ENCODE results near the gene PMEPA1. TPM values are rescaled to one million over a fixed set of nuclear protein-coding genes. Genes with fewer than 3 reads are reported as not detected.

Gene PMEPA1
- total RNA-seq, 1 donor from 2014 or later, result 26.9 TPM

DNA sequence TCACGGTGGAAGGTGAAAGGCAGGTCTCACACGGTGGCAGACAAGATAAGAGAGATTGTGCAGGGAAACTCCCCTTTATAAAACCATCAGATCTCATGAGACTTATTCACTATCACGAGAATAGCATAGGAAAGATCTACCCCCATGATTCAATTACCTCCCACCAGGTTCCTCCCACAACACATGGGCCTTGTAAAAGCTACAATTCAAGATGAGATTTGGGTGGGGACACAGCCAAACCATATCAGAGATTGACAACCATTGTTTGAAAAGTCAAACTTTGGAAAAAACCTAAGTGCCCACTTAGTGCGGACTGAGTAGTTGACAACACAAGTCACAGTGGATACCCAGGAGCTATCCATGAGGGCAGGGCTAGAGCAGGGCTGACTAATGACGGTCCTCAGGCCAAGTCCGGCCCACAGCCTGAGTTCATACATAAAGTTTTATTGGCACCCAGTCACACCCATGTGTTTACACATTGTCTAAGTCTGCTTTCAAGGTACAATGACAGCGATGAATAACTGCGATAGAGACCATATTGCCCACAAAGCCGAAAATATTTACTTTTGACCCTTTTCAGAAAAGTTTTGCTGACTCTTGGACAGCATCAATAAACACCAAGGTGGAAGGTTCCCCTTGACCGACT lies 33.8 kb upstream of the PMEPA1 start:
- DNase-seq, result no peak
- ATAC-seq, result no peak
- H3K9me3 ChIP-seq, result no peaks in the 10 kb centered on the region
- intact Hi-C loops (cut with DNase I), result no loop called here
- TF ChIP-seq, protein P1, sequence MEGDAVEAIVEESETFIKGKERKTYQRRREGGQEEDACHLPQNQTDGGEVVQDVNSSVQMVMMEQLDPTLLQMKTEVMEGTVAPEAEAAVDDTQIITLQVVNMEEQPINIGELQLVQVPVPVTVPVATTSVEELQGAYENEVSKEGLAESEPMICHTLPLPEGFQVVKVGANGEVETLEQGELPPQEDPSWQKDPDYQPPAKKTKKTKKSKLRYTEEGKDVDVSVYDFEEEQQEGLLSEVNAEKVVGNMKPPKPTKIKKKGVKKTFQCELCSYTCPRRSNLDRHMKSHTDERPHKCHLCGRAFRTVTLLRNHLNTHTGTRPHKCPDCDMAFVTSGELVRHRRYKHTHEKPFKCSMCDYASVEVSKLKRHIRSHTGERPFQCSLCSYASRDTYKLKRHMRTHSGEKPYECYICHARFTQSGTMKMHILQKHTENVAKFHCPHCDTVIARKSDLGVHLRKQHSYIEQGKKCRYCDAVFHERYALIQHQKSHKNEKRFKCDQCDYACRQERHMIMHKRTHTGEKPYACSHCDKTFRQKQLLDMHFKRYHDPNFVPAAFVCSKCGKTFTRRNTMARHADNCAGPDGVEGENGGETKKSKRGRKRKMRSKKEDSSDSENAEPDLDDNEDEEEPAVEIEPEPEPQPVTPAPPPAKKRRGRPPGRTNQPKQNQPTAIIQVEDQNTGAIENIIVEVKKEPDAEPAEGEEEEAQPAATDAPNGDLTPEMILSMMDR (IDR thresholded peaks at IDR 0.05), result no peak
- no peaks in the 10 kb centered on the region for H3K36me3 ChIP-seq
- peaks cover 10% of the 10 kb centered on the region for H3K4me1 ChIP-seq
- no peak overlapping the region for H3K4me3 ChIP-seq
- no peak overlapping the region for H3K27ac ChIP-seq
- no peaks in the 10 kb centered on the region for H3K27me3 ChIP-seq (ENCODE audit: low read depth)

DNA sequence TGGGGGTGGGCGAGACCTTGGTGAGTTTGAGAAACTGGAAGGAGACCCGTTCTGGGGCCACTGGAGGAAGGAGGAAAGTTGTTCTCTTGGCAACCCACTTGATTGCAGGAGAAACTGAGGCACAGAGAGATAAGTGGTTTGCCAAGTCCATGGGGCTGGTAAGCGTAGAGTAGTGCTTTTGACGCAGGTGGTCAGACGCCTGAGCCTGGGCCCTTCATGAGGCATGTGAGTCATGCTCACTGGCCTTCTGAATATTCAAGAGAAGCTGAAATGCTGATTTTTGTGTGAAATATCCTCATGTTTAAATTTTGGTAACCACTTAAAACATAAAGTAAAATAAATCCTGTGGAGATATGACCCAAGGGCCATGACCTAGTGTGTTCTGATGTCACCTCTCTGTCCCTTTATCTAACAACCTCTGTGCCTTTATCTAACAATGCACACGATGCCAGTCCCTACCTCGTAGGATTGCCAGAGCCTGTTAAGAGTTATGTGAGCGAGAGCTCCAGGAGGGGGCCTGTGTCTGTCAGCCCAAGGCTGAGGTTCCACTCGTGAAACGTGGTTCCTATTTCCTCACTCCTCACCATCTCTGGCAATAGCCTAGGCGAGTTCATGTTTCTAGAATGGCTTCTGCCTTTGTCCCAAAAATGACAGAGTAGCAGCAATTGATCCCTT lies 32.8 kb upstream of the PMEPA1 start:
- ATAC-seq (no peak), DNase-seq (no peak)
- intact Hi-C loops (cut with DNase I), result no loop called here
- H3K27me3 ChIP-seq (ENCODE audit: low read depth), result no peaks in the 10 kb centered on the region
- no peaks in the 10 kb centered on the region for H3K36me3 ChIP-seq
- H3K4me3 ChIP-seq, result no peak overlapping the region
- no peaks in the 10 kb centered on the region for H3K9me3 ChIP-seq
- no peak overlapping the region for H3K27ac ChIP-seq
- peaks cover 1% of the 10 kb centered on the region for H3K4me1 ChIP-seq
- TF ChIP-seq, protein P1 (IDR thresholded peaks at IDR 0.05), result no peak

DNA sequence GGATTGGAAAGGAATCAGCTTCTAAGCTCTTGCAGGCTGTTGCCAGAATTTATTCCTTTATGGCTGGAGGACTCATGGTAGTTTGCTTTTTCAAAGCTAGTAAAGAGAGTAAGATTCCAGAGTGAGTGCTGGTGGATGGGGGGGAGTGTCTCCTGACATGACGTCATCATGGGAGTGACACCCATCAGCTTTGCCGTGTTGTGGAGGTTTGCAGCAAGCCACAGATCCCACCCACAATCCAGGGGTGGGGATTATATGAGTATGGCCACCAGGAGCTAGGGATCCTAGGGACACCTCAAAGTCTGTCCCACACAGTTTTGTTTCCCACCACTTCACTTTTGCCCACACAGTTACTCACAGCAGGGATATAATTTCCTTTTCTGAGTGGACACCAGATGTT lies 28.7 kb upstream of the PMEPA1 start:
- H3K4me3 ChIP-seq, result no peak overlapping the region
- ATAC-seq (no peak), DNase-seq (peak; percentile 1)
- no peaks in the 10 kb centered on the region for H3K9me3 ChIP-seq
- no peak overlapping the region for H3K27ac ChIP-seq
- H3K4me1 ChIP-seq, result no peaks in the 10 kb centered on the region
- intact Hi-C loops (cut with DNase I), result no loop called here
- H3K36me3 ChIP-seq, result no peaks in the 10 kb centered on the region
- H3K27me3 ChIP-seq (ENCODE audit: low read depth), result no peaks in the 10 kb centered on the region
- TF ChIP-seq, protein P1 (IDR thresholded peaks at IDR 0.05), result no peak

DNA sequence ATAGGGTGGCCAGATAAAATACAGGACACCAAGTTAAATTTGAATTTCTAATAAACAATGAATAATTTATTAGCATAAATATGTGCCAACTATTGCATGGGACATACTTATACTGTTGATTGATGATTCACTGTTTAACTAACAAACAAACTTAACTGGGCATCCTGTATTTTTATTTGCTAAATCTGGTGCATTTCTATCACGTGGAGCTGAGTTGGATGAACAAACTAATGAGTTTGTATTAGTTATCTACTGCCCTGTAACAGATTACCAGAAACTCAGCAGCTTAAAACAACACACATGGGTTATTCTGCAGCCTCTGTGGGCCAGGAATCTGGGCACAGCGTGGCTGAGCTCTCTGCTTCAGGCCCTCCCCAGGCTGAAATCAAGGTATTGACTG lies 28.2 kb upstream of the PMEPA1 start:
- Histone ChIP-seq H3K27me3 (ENCODE audit: low read depth) (no peaks in the 10 kb centered on the region), H3K4me3 (no peak overlapping the region), H3K36me3 (no peaks in the 10 kb centered on the region), H3K4me1 (no peaks in the 10 kb centered on the region), H3K9me3 (no peaks in the 10 kb centered on the region), H3K27ac (no peak overlapping the region)
- intact Hi-C loops (cut with DNase I), result no loop called here
- ATAC-seq (no peak), DNase-seq (no peak)
- TF ChIP-seq, protein P1 (IDR thresholded peaks at IDR 0.05), result no peak

DNA sequence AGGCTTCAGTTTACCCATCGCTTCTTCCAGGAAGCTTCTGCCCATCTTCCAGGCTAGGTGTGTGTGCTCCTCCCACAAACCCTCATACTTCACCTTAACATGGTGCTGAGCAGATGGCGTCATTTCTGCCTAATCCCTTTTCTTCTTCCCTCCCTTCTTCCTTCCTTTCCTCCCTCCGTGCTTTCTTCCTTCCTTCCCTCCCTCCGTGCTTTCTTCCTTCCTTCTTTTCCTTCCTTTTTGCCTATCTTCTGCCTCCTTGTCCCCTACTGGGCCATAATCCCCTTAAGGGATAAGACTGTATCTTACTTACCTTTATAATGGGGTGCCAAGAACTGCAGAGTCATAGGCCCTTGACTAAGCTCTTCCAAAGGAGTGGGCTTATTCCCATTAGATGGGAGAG lies 27.5 kb upstream of the PMEPA1 start:
- Histone ChIP-seq H3K4me1 (no peaks in the 10 kb centered on the region), H3K9me3 (no peaks in the 10 kb centered on the region), H3K36me3 (no peaks in the 10 kb centered on the region), H3K27me3 (ENCODE audit: low read depth) (no peaks in the 10 kb centered on the region), H3K4me3 (no peak overlapping the region), H3K27ac (no peak overlapping the region)
- intact Hi-C loops (cut with DNase I), result no loop called here
- ATAC-seq, result no peak
- no peak for DNase-seq
- TF ChIP-seq, protein P1 (IDR thresholded peaks at IDR 0.05), result no peak

All from lower lobe of right lung (tissue), 2 donors.